ENCODE data around the gene FASN. TPM values are rescaled to one million over a fixed set of nuclear protein-coding genes. Genes with fewer than 3 reads are reported as not detected.
A peak's percentile ranks its signal among the peaks of the same experiment; 100 is the strongest.

The FASN gene
- total RNA-seq, 2 donors from 2014 or later, result 16.3 to 388 TPM

DNA sequence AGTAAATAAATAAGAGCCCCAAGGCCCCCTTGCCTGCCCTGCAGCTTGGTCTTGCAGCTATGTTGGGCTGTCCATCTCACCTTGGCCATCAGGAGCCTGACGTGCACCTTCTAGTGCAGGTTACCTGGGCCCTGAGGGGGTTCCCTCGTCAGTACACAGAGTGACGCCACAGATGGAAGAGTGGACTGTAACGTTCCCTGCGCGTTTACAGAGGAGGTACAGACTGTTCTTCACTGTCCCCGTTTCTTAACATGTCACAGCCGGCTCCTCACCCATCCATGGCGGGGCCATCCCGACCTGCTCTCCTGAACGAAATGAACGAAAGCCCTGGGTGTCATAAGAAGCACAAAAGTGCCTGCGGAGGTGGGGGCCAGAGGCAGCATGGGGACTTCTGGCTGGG, 15.9 kb upstream of the FASN start:
- H3K4me1 ChIP-seq, result peaks cover 3% of the 10 kb centered on the region
- no peaks in the 10 kb centered on the region for H3K36me3 ChIP-seq (replicated peaks in 1 of 2; ENCODE audit: insufficient read depth in 1 of 2, low read depth in 2 of 2)
- H3K27me3 ChIP-seq, result no peaks in the 10 kb centered on the region
- 94 to 96% methylated on average over 7 to 8 of the region's 13 CpGs for WGBS, 2 donors
- ATAC-seq, result no peak
- no peaks in the 10 kb centered on the region for H3K9me3 ChIP-seq
- H3K4me3 ChIP-seq, result no peak overlapping the region
- TF ChIP-seq, protein P1, sequence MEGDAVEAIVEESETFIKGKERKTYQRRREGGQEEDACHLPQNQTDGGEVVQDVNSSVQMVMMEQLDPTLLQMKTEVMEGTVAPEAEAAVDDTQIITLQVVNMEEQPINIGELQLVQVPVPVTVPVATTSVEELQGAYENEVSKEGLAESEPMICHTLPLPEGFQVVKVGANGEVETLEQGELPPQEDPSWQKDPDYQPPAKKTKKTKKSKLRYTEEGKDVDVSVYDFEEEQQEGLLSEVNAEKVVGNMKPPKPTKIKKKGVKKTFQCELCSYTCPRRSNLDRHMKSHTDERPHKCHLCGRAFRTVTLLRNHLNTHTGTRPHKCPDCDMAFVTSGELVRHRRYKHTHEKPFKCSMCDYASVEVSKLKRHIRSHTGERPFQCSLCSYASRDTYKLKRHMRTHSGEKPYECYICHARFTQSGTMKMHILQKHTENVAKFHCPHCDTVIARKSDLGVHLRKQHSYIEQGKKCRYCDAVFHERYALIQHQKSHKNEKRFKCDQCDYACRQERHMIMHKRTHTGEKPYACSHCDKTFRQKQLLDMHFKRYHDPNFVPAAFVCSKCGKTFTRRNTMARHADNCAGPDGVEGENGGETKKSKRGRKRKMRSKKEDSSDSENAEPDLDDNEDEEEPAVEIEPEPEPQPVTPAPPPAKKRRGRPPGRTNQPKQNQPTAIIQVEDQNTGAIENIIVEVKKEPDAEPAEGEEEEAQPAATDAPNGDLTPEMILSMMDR (IDR thresholded peaks at IDR 0.05), result no peak
- TF ChIP-seq POLR2A (IDR thresholded peaks at IDR 0.05), result no peak
- intact Hi-C loops (cut with DNase I), result no loop called here
- H3K27ac ChIP-seq, result no peak overlapping the region
- DNase-seq, result no peak

DNA sequence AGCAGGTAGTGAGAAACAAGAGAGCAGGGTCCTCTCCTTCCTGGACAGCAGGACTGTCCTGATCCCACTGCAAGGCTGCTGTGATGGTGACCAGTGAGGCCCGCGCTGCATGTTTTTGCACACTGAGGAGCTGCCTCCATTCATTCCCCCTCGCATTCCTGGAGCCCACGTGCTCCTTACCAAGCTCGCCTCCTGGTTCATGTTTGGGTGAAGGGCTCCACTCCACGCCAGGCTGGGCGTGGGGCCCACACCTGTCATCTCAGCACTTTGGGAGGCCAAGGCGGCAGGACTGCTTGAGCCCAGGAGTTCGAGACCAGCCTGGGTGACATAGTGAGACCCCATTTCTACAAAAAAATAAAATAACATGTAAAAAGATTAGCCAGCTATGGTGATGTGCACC, 15.4 kb upstream of the FASN start:
- Histone ChIP-seq H3K27me3 (no peaks in the 10 kb centered on the region), H3K4me1 (peaks cover 3% of the 10 kb centered on the region), H3K36me3 (replicated peaks in 1 of 2; ENCODE audit: insufficient read depth in 1 of 2, low read depth in 2 of 2) (no peaks in the 10 kb centered on the region), H3K4me3 (no peak overlapping the region), H3K27ac (no peak overlapping the region), H3K9me3 (no peaks in the 10 kb centered on the region)
- no peak for ATAC-seq
- DNase-seq, result no peak
- TF ChIP-seq, protein P1 (IDR thresholded peaks at IDR 0.05), result no peak
- TF ChIP-seq POLR2A (IDR thresholded peaks at IDR 0.05), result no peak
- intact Hi-C loops (cut with DNase I), result no loop called here
- WGBS, 2 donors, result 88 to 97% methylated on average over 9 of the region's 9 CpGs

DNA sequence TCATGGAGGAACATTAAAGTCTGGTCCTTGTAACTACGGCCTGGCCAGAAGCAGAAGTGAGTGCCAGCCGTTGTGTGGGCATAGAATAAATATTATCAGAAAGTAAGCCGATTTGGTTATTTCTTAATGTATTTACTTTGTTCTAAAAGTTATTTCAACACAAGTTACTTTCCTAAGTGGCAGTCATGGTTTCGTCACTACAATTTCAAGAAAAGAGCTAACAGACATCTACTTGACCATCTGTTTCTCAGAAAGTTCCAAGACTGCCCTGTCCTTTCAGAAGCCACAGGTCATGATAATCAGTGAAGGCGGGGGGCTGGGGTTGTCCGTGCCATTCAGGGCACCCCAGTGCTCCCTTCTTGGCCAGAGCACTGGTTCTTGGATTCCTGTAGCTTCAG, 14.9 kb upstream of the FASN start:
- Histone ChIP-seq H3K9me3 (no peaks in the 10 kb centered on the region), H3K36me3 (replicated peaks in 1 of 2; ENCODE audit: insufficient read depth in 1 of 2, low read depth in 2 of 2) (no peaks in the 10 kb centered on the region), H3K4me3 (no peak overlapping the region), H3K4me1 (peaks cover 3% of the 10 kb centered on the region), H3K27me3 (no peaks in the 10 kb centered on the region), H3K27ac (no peak overlapping the region)
- TF ChIP-seq POLR2A (IDR thresholded peaks at IDR 0.05), result no peak
- TF ChIP-seq, protein P1 (IDR thresholded peaks at IDR 0.05), result no peak
- ATAC-seq, result no peak
- WGBS, 2 donors, result 72 to 74% methylated on average over 6 of the region's 6 CpGs
- no peak for DNase-seq
- intact Hi-C loops (cut with DNase I), result no loop called here

DNA sequence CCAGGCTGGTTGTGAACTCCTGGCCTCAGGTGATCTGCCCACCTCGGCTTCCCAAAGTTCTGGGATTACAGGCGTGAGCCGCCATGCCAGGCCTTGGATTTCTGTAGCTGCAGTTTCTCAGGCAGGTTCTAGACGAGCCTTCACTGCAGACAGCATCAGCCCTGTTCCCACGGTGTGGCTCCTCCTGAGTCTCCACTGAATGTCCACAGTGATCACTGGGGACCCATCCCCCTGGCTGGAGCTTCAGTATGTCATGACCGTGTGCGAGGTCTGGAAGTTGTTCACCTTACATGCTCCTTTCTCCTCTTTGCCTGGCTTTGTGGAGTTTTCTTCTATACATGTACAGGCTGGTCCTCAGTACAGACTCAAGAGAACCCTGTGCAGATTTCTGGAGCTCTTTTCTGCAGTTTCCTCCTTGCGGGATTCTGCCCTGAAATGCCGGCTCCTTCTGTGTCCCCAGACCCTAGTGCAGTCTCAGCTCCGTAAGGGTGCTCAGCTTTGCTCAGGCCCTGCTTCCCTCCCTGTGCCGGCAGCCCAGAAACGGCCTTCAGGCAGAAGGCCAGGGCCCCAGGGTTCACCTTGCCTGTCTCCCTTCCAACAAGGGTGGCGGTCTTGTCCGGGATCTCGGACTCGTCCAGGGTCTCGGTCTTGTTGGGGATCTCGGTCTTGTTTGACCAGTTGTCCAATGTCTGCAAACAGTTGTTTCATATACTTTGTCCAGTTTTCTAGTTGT, 14.3 kb upstream of the FASN start:
- no peak for DNase-seq
- intact Hi-C loops (cut with DNase I), result no loop called here
- Histone ChIP-seq H3K9me3 (no peaks in the 10 kb centered on the region), H3K36me3 (replicated peaks in 1 of 2; ENCODE audit: insufficient read depth in 1 of 2, low read depth in 2 of 2) (no peaks in the 10 kb centered on the region), H3K27ac (no peak overlapping the region), H3K4me1 (peaks cover 3% of the 10 kb centered on the region), H3K27me3 (no peaks in the 10 kb centered on the region), H3K4me3 (no peak overlapping the region)
- TF ChIP-seq POLR2A (IDR thresholded peaks at IDR 0.05), result no peak
- WGBS, 2 donors, result 93% methylated on average over 12 to 16 of the region's 18 CpGs
- ATAC-seq, result no peak

DNA sequence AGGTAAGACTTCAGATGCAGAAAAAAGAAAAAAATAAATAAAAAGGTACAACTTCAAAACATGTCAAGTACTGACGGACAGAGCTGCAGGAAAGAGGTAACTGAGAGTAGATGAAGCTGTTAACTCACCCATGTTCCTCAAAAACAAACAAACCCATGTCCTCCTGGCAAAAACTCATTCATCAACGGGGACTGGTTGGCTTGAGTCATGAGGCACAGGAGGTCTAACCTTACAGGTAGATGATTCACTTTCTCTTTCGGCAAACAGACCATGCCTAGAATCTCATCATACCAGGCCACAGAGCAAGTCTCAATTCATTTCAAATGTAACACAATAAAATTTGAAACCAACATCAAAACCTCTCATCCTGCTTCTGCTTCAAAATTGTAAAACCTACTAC, 12.3 kb upstream of the FASN start:
- TF ChIP-seq, protein P1 (IDR thresholded peaks at IDR 0.05), result no peak
- no peak for TF ChIP-seq POLR2A (IDR thresholded peaks at IDR 0.05)
- Histone ChIP-seq H3K4me1 (peaks cover 24% of the 10 kb centered on the region), H3K9me3 (no peaks in the 10 kb centered on the region), H3K36me3 (replicated peaks in 1 of 2; ENCODE audit: insufficient read depth in 1 of 2, low read depth in 2 of 2) (no peaks in the 10 kb centered on the region), H3K27me3 (no peaks in the 10 kb centered on the region), H3K4me3 (no peak overlapping the region), H3K27ac (peak overlapping the region; percentile 6 to 72 (median 32))
- WGBS, 2 donors, result 44 to 47% methylated on average over 3 of the region's 3 CpGs
- intact Hi-C loops (cut with DNase I), result no loop called here
- DNase-seq (peak in 1 of 4 donors; percentile 51), ATAC-seq (peak; percentile 54)

Data from body of pancreas (tissue), 4 donors.